HCT116 (cell line): ENCODE measurements around the gene RPAP3.
"Not testable (repeated sequence)": the region's sequence is repeated elsewhere in the genome, so short reads cannot be mapped to it uniquely, and the experiment has no call there.

ENCODE experiments used
- ELF1 ChIP-seq: IDR thresholded peaks from 2 replicates; pipeline ENCODE4 v1.6.1; 2012; ENCODE audit warnings: low read depth, borderline replicate concordance
- EZH2 ChIP-seq: fragments of 200-600 bp; sonication (generic); IDR thresholded peaks from 2 replicates; pipeline ENCODE4 v1.6.1; 2017; ENCODE audit warnings: antibody characterized with exemption, mixed run types
- POLR2A ChIP-seq: IDR thresholded peaks from 2 replicates; pipeline ENCODE4 v1.7.0; 2011; ENCODE audit warnings: borderline replicate concordance; ENCODE audit not compliant: insufficient read depth, insufficient read length; ENCODE audit errors: extremely low read depth
- RAD21 ChIP-seq: IDR thresholded peaks from 2 replicates; pipeline ENCODE4 v1.6.1; 2012; ENCODE audit warnings: low read depth, mild to moderate bottlenecking
- SP1 ChIP-seq: IDR thresholded peaks from 2 replicates; pipeline ENCODE4 v1.6.1; 2012; ENCODE audit warnings: low read depth
- TCF7L2 ChIP-seq: IDR thresholded peaks from 2 replicates; pipeline ENCODE4 v1.7.0; 2011; ENCODE audit warnings: borderline replicate concordance, inconsistent platforms; ENCODE audit not compliant: insufficient read depth, insufficient read length; ENCODE audit errors: extremely low read depth
- YY1 ChIP-seq: IDR thresholded peaks from 2 replicates; pipeline ENCODE4 v1.6.1; 2011; ENCODE audit warnings: low read length, low read depth, moderate library complexity, mild to moderate bottlenecking; ENCODE audit not compliant: insufficient replicate concordance; ENCODE audit errors: extremely low read depth
- TF ChIP-seq, protein P1 (sequence below), 3 experiments: fragments of 200-600 bp in 1 of 3; sonication (generic) in 1 of 3; IDR thresholded peaks in 2 of 3; conservative IDR thresholded peaks in 1 of 3; 2 replicates each; pipeline ENCODE4 v1.5.1; 2012 to 2017; ENCODE audit warnings: low read depth in 2 of 3, low read length in 2 of 3, antibody characterized with exemption in 1 of 3, borderline replicate concordance in 1 of 3, control low read depth in 1 of 3, mild to moderate bottlenecking in 1 of 3, mixed read lengths in 1 of 3, mixed run types in 1 of 3, moderate library complexity in 1 of 3; ENCODE audit not compliant: insufficient read depth in 1 of 3
- TF ChIP-seq, protein P2 (sequence below): IDR thresholded peaks from 2 replicates; pipeline ENCODE4 v1.6.1; 2012
- TF ChIP-seq, protein P3 (sequence below): IDR thresholded peaks from 2 replicates; pipeline ENCODE4 v1.6.1; 2011; ENCODE audit warnings: mild to moderate bottlenecking, low read length, moderate library complexity; ENCODE audit not compliant: insufficient replicate concordance; ENCODE audit errors: extremely low read depth
- TF ChIP-seq, protein P4 (sequence below): IDR thresholded peaks from 2 replicates; pipeline ENCODE4 v1.6.1; 2012; ENCODE audit warnings: low read depth
- TF ChIP-seq, protein P5 (sequence below): IDR thresholded peaks from 2 replicates; pipeline ENCODE4 v1.6.1; 2012

DNA sequence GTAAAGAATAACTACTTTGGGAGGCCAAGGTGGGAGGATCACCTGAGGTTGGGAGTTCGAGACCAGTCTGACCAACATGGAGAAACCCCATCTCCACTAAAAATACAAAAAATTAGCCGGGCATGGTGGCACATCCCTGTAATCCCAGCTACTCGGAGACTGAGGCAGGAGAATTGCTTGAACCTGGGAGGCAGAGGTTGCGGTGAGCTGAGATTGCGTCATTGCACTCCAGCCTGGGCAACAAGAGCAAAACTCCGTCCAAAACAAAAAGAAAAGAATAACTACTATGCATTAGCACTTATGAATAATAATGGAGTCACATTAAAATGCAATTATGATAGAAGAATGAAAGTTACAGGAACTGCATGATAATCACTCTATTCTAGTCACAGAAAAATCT lies 37.9 kb downstream of the RPAP3 start:
- TF ChIP-seq, protein P1, sequence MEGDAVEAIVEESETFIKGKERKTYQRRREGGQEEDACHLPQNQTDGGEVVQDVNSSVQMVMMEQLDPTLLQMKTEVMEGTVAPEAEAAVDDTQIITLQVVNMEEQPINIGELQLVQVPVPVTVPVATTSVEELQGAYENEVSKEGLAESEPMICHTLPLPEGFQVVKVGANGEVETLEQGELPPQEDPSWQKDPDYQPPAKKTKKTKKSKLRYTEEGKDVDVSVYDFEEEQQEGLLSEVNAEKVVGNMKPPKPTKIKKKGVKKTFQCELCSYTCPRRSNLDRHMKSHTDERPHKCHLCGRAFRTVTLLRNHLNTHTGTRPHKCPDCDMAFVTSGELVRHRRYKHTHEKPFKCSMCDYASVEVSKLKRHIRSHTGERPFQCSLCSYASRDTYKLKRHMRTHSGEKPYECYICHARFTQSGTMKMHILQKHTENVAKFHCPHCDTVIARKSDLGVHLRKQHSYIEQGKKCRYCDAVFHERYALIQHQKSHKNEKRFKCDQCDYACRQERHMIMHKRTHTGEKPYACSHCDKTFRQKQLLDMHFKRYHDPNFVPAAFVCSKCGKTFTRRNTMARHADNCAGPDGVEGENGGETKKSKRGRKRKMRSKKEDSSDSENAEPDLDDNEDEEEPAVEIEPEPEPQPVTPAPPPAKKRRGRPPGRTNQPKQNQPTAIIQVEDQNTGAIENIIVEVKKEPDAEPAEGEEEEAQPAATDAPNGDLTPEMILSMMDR (IDR thresholded peaks at IDR 0.05 in 2 of 3, conservative IDR thresholded peaks at IDR 0.05 in 1 of 3; ENCODE audit: borderline replicate concordance in 1 of 3, insufficient read depth in 1 of 3, low read depth in 2 of 3, low read length in 2 of 3): not testable (repeated sequence)
- TF ChIP-seq, protein P2, sequence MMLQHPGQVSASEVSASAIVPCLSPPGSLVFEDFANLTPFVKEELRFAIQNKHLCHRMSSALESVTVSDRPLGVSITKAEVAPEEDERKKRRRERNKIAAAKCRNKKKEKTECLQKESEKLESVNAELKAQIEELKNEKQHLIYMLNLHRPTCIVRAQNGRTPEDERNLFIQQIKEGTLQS: not testable (repeated sequence)
- TF ChIP-seq EZH2, TCF7L2, RAD21, POLR2A, YY1, ELF1, SP1: not testable (repeated sequence)
- TF ChIP-seq, protein P3, sequence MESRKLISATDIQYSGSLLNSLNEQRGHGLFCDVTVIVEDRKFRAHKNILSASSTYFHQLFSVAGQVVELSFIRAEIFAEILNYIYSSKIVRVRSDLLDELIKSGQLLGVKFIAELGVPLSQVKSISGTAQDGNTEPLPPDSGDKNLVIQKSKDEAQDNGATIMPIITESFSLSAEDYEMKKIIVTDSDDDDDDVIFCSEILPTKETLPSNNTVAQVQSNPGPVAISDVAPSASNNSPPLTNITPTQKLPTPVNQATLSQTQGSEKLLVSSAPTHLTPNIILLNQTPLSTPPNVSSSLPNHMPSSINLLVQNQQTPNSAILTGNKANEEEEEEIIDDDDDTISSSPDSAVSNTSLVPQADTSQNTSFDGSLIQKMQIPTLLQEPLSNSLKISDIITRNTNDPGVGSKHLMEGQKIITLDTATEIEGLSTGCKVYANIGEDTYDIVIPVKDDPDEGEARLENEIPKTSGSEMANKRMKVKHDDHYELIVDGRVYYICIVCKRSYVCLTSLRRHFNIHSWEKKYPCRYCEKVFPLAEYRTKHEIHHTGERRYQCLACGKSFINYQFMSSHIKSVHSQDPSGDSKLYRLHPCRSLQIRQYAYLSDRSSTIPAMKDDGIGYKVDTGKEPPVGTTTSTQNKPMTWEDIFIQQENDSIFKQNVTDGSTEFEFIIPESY: not testable (repeated sequence)
- TF ChIP-seq, protein P4, sequence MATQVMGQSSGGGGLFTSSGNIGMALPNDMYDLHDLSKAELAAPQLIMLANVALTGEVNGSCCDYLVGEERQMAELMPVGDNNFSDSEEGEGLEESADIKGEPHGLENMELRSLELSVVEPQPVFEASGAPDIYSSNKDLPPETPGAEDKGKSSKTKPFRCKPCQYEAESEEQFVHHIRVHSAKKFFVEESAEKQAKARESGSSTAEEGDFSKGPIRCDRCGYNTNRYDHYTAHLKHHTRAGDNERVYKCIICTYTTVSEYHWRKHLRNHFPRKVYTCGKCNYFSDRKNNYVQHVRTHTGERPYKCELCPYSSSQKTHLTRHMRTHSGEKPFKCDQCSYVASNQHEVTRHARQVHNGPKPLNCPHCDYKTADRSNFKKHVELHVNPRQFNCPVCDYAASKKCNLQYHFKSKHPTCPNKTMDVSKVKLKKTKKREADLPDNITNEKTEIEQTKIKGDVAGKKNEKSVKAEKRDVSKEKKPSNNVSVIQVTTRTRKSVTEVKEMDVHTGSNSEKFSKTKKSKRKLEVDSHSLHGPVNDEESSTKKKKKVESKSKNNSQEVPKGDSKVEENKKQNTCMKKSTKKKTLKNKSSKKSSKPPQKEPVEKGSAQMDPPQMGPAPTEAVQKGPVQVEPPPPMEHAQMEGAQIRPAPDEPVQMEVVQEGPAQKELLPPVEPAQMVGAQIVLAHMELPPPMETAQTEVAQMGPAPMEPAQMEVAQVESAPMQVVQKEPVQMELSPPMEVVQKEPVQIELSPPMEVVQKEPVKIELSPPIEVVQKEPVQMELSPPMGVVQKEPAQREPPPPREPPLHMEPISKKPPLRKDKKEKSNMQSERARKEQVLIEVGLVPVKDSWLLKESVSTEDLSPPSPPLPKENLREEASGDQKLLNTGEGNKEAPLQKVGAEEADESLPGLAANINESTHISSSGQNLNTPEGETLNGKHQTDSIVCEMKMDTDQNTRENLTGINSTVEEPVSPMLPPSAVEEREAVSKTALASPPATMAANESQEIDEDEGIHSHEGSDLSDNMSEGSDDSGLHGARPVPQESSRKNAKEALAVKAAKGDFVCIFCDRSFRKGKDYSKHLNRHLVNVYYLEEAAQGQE: not testable (repeated sequence)
- TF ChIP-seq, protein P5, sequence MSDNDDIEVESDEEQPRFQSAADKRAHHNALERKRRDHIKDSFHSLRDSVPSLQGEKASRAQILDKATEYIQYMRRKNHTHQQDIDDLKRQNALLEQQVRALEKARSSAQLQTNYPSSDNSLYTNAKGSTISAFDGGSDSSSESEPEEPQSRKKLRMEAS: not testable (repeated sequence)
